Osteocyte (in vitro differentiated cells): Measurements from ENCODE around the gene TUBD1. TPM values are rescaled to one million over a fixed set of nuclear protein-coding genes. Genes with fewer than 3 reads are reported as not detected.
A peak's percentile ranks its signal among the peaks of the same experiment; 100 is the strongest.
"Not testable (repeated sequence)": the region's sequence is repeated elsewhere in the genome, so short reads cannot be mapped to it uniquely, and the experiment has no call there.

Experiments used
- DNase-seq: peaks from one replicate; pipeline ENCODE4 v3.0.0; 2021; ENCODE audit warnings: mixed read lengths; ENCODE audit not compliant: unreplicated experiment; ENCODE audit errors: extremely low spot score
- H3K27ac Mint-ChIP-seq: one replicate; pipeline ENCODE4 v1.8.0; 2021; ENCODE audit warnings: mild to moderate bottlenecking, mixed read lengths; ENCODE audit not compliant: unreplicated experiment
- H3K27me3 Mint-ChIP-seq: one replicate; pipeline ENCODE4 v1.8.0; 2021; ENCODE audit warnings: mixed read lengths; ENCODE audit not compliant: unreplicated experiment
- H3K36me3 Mint-ChIP-seq: one replicate; pipeline ENCODE4 v1.8.0; 2021; ENCODE audit warnings: mixed read lengths; ENCODE audit not compliant: unreplicated experiment
- H3K4me1 Mint-ChIP-seq: one replicate; pipeline ENCODE4 v1.8.0; 2021; ENCODE audit warnings: mixed read lengths; ENCODE audit not compliant: unreplicated experiment
- H3K4me3 Mint-ChIP-seq: one replicate; pipeline ENCODE4 v1.8.0; 2021; ENCODE audit warnings: mild to moderate bottlenecking, moderate library complexity, mixed read lengths; ENCODE audit not compliant: unreplicated experiment
- H3K9me3 Mint-ChIP-seq: one replicate; pipeline ENCODE4 v1.8.0; 2021; ENCODE audit warnings: mixed read lengths; ENCODE audit not compliant: unreplicated experiment
- CTCF ChIP-seq: fragments of 200-600 bp; sonication (generic); IDR thresholded peaks from 2 replicates; pipeline ENCODE4 v1.5.0; 2021; ENCODE audit warnings: antibody characterized with exemption, mild to moderate bottlenecking, moderate library complexity
- total RNA-seq: library from RNA; stranded (reverse); gene quantifications from 2 replicates; pipeline ENCODE4 v1.2.1, GENCODE V29; 2021

TUBD1 gene
- total RNA-seq, 1 donor from 2014 or later, result 6.9 TPM

DNA sequence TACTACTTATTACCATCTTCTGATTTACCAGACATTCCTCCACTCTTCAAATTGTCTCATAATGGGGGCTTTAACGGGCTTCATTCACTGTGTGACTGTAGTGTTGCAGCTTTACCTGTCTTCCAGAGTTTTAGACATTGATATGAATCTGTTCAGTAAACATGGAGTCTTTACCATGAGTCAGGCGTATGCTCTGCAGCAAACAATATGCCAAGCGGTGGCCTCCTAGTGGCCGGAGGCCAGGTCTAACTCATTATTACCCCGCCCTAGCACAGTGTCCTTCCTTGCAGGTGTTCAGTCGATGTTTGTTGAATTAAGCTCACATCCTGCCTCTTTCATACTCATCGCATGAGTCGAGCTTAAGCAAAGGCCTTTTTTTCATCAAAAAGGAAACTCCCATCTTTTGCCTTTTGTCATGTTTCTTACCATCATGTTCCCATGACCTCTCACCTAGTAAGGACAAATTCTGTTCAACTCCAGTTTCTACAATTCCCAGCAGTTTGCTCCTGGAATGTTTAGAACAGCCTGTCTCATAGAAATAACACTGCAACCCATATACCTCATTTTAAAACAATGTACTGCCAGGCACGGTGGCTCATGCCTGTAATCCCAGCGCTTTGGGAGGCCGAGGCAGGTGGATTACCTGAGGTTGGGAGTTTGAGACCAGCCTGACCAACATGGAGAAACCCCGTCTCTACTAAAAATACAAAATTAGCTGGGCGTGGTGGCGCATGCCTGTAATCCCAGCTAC, 39.4 kb downstream of the TUBD1 start:
- H3K9me3 Mint-ChIP-seq, result no peaks in the 10 kb centered on the region
- H3K4me1 Mint-ChIP-seq, result peaks cover 86% of the 10 kb centered on the region
- no peaks in the 10 kb centered on the region for H3K36me3 Mint-ChIP-seq
- H3K27ac Mint-ChIP-seq, result peak overlapping the region; percentile 91
- peak; percentile 87 for DNase-seq
- peak; percentile 64 for TF ChIP-seq CTCF
- no peak overlapping the region for H3K4me3 Mint-ChIP-seq
- H3K27me3 Mint-ChIP-seq, result no peaks in the 10 kb centered on the region

- peak overlapping the region; percentile 91 for H3K27ac Mint-ChIP-seq
- not testable (repeated sequence) for H3K36me3 Mint-ChIP-seq, H3K4me3 Mint-ChIP-seq, DNase-seq, H3K9me3 Mint-ChIP-seq, H3K27me3 Mint-ChIP-seq
- H3K4me1 Mint-ChIP-seq, result peaks cover 82% of the 10 kb centered on the region
Measured at GRCh38 chr17:59852847-59853167, 39.9 kb downstream of the TUBD1 start.

DNA sequence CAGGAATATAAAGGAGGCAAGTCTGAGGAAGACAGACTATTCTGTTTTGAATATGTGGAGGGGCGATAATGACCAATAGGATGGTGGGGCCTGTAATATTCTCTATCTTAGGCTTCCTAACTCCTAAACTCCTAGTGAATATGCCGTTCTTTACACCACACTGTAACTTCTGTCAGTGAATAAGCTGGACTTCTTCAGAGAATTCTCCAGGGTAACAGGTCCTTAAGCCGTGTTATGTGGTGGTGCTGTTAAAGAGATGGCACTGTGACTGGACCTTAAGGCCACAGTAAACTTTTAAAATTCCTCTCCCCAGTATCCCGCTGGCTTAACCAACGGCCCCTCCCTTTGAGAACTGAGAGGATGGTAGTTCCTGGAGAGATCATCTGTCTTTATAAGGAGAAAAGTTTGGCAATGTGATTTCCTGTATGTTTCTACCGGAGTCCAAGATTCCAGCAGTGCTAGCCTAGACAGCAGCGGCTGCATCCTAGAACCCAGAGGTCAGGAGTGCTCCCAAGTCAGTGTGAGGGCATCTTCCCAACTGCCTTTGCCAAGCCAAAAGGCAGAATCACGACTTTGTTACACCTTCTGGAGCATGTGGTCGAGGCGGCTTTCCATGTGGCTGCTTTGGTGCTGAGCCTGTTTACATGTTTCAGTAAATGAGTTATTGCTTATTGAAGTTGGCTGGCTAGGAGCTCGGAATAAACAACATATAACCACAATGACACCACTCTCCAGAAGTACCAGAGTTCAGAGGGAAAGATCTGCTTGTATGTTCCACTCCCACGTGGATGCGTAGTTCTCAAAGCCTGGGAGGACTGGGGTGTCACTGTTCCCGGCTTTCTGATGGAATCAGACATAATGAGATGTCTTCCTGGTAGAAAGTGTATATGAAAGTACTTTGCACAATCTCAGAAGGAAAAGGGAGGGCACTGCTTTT, 41.0 kb downstream of the TUBD1 start:
- H3K4me1 Mint-ChIP-seq, result peaks cover 79% of the 10 kb centered on the region
- no peaks in the 10 kb centered on the region for H3K27me3 Mint-ChIP-seq
- TF ChIP-seq CTCF, result no peak
- H3K36me3 Mint-ChIP-seq, result no peaks in the 10 kb centered on the region
- H3K9me3 Mint-ChIP-seq, result no peaks in the 10 kb centered on the region
- H3K4me3 Mint-ChIP-seq, result peak overlapping the region; percentile 1
- H3K27ac Mint-ChIP-seq, result peak overlapping the region; percentile 91
- no peak for DNase-seq

- Mint-ChIP-seq H3K4me1 (peaks cover 80% of the 10 kb centered on the region), H3K27ac (peak overlapping the region; percentile 91)
- H3K9me3 Mint-ChIP-seq, H3K36me3 Mint-ChIP-seq, H3K27me3 Mint-ChIP-seq, H3K4me3 Mint-ChIP-seq, DNase-seq: not testable (repeated sequence)
Measured at GRCh38 chr17:59850311-59850710, 42.4 kb downstream of the TUBD1 start.

- peaks cover 83% of the 10 kb centered on the region for H3K4me1 Mint-ChIP-seq
- peak overlapping the region; percentile 78 for H3K27ac Mint-ChIP-seq
- no peak for TF ChIP-seq CTCF
Measured at GRCh38 chr17:59848778-59849177, 44.0 kb downstream of the TUBD1 start.

GRCh38 chr17:59848385-59848668, 44.4 kb downstream of the TUBD1 start:
- H3K36me3 Mint-ChIP-seq, result no peaks in the 10 kb centered on the region
- H3K27ac Mint-ChIP-seq, result peak overlapping the region; percentile 78
- no peak overlapping the region for H3K4me3 Mint-ChIP-seq
- H3K9me3 Mint-ChIP-seq, result no peaks in the 10 kb centered on the region
- H3K27me3 Mint-ChIP-seq, result no peaks in the 10 kb centered on the region
- DNase-seq, result no peak
- H3K4me1 Mint-ChIP-seq, result peaks cover 82% of the 10 kb centered on the region
- no peak for TF ChIP-seq CTCF

More at GRCh38 chr17:59848778-59849177, 44.0 kb downstream of the TUBD1 start:
- Mint-ChIP-seq H3K27me3 (no peaks in the 10 kb centered on the region), H3K4me3 (no peak overlapping the region), H3K9me3 (no peaks in the 10 kb centered on the region), H3K36me3 (no peaks in the 10 kb centered on the region)
- DNase-seq, result no peak
